G401 (cell line): ENCODE data around the gene GNPDA2. TPM values are rescaled to one million over a fixed set of nuclear protein-coding genes. Genes with fewer than 3 reads are reported as not detected.
A peak's percentile ranks its signal among the peaks of the same experiment; 100 is the strongest.
"Not testable (repeated sequence)": the region's sequence is repeated elsewhere in the genome, so short reads cannot be mapped to it uniquely, and the experiment has no call there.

Experiments
- DNase-seq: peaks from one replicate; pipeline ENCODE4 v3.0.0-alpha.2; 2015; ENCODE audit warnings: low spot score
- in situ Hi-C: cut with HindIII; loops from 2 replicates; pipeline ENCODE4 v1.10.0; 2016; ENCODE audit warnings: low sequenced_read_pairs, mixed read lengths
- total RNA-seq: library from RNA; depleted of rRNA; stranded (reverse); fragments of >200 nt; shearing (Covaris generic); gene quantifications from 2 replicates; pipeline ENCODE4 v1.2.3, GENCODE V29; 2014; rRNA removed

GNPDA2 gene
- total RNA-seq = 13.1 and 22.4 TPM in 2 replicates

GRCh38 chr4:44726038-44726871, at the start of gene GNPDA2:
TSS of gene GNPDA2 (minus strand) at chr4:44726556. CDS start at chr4:44722207, 4,349 bp downstream.
- DNase-seq = peak; percentile 87
- in situ Hi-C loops = no loop called here

- in situ Hi-C loops = no loop called here
- no peak for DNase-seq
These were observed 46.0 kb upstream of the GNPDA2 start for GRCh38 chr4:44772340-44772739.

GRCh38 chr4:44771789-44772188, 45.4 kb upstream of the GNPDA2 start:
- DNase-seq = no peak
- in situ Hi-C loops = no loop called here

- DNase-seq = no peak
- in situ Hi-C loops = no loop called here
These were observed 40.1 kb upstream of the GNPDA2 start for GRCh38 chr4:44766453-44766852.

GRCh38 chr4:44765116-44765515, 38.8 kb upstream of the GNPDA2 start:
- DNase-seq = no peak
- in situ Hi-C loops = no loop called here

GRCh38 chr4:44761306-44761705, 35.0 kb upstream of the GNPDA2 start:
- no peak for DNase-seq
- in situ Hi-C loops = no loop called here

- in situ Hi-C loops = no loop called here
These were observed 34.0 kb upstream of the GNPDA2 start for GRCh38 chr4:44760142-44760898.

GRCh38 chr4:44756559-44756958, 30.2 kb upstream of the GNPDA2 start:
- DNase-seq = no peak
- in situ Hi-C loops = no loop called here

More at GRCh38 chr4:44760142-44760898, 34.0 kb upstream of the GNPDA2 start:
- DNase-seq = peak; percentile 59

- DNase-seq = no peak
- in situ Hi-C loops = no loop called here
These were observed 13.8 kb upstream of the GNPDA2 start for GRCh38 chr4:44740201-44740600.

GRCh38 chr4:44738615-44739014, 12.3 kb upstream of the GNPDA2 start:
- DNase-seq = no peak
- in situ Hi-C loops = no loop called here

GRCh38 chr4:44736900-44737299, 10.5 kb upstream of the GNPDA2 start:
- no peak for DNase-seq
- in situ Hi-C loops = no loop called here

GRCh38 chr4:44728694-44729093, 2.3 kb upstream of the GNPDA2 start:
- DNase-seq, in situ Hi-C loops: not testable (repeated sequence)

GRCh38 chr4:44727471-44727870, 1.1 kb upstream of the GNPDA2 start:
- in situ Hi-C loops = no loop called here
- no peak for DNase-seq

GRCh38 chr4:44725726-44726037, 674 bp downstream of the GNPDA2 start:
- in situ Hi-C loops = no loop called here
- peak; percentile 63 for DNase-seq

GRCh38 chr4:44725166-44725565, 1.2 kb downstream of the GNPDA2 start:
- in situ Hi-C loops = no loop called here

GRCh38 chr4:44722001-44722400, 4.4 kb downstream of the GNPDA2 start:
- in situ Hi-C loops = no loop called here
- DNase-seq = no peak

More at GRCh38 chr4:44725166-44725565, 1.2 kb downstream of the GNPDA2 start:
- DNase-seq = no peak

GRCh38 chr4:44720371-44720770, 6.0 kb downstream of the GNPDA2 start:
- peak; percentile 37 for DNase-seq
- in situ Hi-C loops = no loop called here

- in situ Hi-C loops = no loop called here
- no peak for DNase-seq
These were observed 9.8 kb downstream of the GNPDA2 start for GRCh38 chr4:44716597-44716996.

- DNase-seq = no peak
- in situ Hi-C loops = no loop called here
These were observed 13.2 kb downstream of the GNPDA2 start for GRCh38 chr4:44713125-44713524.

- in situ Hi-C loops = no loop called here
- no peak for DNase-seq
These were observed 21.7 kb downstream of the GNPDA2 start for GRCh38 chr4:44704673-44705072.
